HG02884 (cell line): ENCODE results near the gene ZNF414.

ENCODE experiments used
- ATAC-seq: cut with Tn5 transposase; IDR thresholded peaks from one replicate; pipeline ENCODE4 v1.9.1; 2021; ENCODE audit warnings: mild to moderate bottlenecking, moderate library complexity; ENCODE audit not compliant: unreplicated experiment

The ZNF414 gene

GRCh38 chr19:8469613-8470368 lies 44.2 kb downstream of the ZNF414 start:
- no peak for ATAC-seq

DNA sequence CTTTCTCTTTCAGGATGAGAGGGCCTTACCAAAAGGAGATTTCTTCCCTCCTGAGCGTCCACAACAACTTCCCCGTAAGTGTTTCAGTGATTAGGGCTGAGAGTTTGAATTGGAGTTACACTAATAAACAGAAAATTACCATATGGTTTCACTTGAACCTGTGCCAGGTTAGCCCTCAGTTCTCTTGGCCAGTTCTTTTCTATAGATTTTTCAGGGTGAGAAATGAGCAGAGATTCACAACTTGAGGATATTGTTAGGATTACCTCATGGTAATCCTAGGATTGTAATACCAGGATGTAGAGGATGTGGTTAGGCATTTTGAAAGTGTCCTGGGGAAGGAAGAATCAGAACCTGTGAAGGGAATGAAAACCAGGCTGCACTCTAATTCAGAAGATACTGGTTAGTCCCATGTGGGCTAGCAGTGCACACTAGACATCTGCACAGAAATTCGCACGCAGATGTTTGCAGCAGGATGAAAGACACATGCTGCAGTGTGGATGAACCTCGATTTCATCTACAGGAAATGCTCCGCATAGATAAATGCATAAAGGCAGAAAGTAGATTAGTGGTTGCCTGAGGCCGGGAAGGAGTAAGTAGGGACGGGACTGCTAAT lies 45.1 kb downstream of the ZNF414 start:
- ATAC-seq, result no peak

DNA sequence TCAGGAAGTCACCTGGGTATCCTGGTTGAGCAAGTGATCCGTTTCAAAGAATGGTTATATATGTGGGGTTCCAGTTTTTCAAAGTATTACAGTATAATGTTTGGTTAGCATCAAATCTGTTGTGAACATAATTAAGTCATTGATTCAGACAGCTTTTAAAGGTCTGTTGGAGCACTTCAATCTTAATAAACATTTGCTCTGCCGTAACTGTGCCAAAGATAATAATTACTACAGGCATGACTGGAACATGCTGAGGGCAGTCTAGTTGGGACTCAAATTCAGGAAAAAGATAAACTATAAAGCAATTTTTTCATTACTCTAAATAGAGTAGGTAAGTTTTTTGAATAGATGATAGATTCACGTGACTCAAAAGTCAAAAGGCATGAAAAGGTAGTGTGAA lies 45.8 kb downstream of the ZNF414 start:
- ATAC-seq, result no peak

GRCh38 chr19:8466018-8466417 lies 47.9 kb downstream of the ZNF414 start:
- ATAC-seq, result no peak

GRCh38 chr19:8463365-8463764 lies 50.6 kb downstream of the ZNF414 start:
- no peak for ATAC-seq

GRCh38 chr19:8462571-8462970 lies 51.4 kb downstream of the ZNF414 start:
- ATAC-seq, result no peak

DNA sequence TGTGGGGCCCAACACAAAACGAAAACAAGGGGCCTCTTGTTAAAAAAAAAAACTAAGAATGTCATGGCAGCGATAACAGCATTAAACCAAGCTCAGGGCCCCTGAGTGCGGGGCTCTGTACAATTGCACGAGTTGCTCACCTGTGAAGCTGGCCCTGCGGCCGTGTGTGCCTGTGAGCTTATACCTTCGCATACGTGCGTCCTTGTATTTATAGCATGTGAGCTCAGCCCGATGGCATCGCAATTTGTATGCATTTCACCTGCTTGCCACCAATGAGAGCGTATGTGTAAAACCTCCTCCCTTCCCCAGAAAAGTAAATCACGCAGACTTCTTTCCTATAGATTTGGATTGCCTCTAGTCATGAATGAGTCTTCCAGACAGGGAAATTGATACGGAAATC lies 52.1 kb downstream of the ZNF414 start:
- no peak for ATAC-seq

DNA sequence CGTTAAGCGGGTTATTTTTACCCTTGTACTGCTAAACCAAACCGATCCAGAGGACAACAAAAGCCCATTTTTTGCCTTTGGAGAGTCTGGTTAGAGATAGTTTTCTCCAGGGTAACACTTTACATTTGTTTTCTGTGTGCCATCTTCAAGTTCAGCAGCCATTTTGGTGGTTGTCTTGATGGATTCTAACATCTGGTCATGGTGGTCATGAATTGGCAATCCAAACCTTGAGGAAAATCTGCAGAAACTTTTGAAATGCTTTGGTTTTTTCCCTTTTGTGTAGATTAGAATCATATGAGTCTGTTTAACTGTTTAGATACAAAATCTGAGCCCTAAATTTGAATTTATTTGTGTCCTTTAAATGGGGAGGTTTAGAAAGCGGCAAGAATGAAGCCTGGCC lies 52.6 kb downstream of the ZNF414 start:
- ATAC-seq, result no peak

DNA sequence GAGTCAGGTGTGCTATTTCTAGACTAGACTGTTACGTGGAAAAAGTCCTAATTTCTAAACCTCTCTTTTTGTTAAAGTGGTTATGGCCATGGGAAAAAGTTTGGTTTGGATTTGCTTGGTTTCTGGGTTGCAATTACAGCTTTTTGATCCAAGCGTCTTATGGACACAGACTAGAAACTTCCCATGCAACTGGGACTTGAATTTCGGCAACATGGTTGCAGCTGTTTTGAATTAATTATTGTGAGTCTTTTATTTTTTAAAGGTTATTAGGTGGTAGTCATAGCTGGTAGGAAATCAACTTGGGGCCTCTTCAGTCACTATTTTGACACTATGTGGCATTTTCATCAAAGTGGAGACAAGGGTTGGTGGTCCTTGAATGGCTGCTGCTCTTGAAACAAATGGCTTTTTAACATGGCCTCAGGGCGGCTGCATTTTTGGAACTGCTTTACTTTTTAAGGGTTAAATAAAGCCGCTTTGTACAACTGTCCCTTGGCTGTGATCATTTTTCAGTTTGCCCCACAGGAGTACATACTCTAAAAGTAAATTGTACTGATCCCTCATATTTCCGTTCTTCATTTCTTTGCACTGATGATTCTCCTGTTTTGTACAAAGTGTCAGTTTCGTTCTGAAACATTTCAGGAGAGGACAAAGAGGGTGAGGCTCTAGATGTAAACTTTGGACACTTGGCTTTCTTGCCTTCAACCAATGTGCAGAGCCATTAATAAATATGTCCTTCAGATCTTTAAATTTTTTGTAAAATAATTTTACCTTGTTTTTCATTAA lies 53.3 kb downstream of the ZNF414 start:
- ATAC-seq, result no peak
